HepG2 (cell line): ENCODE data around the gene MYADML2. TPM values are rescaled to one million over a fixed set of nuclear protein-coding genes. Genes with fewer than 3 reads are reported as not detected.

ENCODE experiments used
- ATAC-seq: fragments of 200-7000 bp; cut with Tn5 transposase; 3 replicates; pipeline ENCODE4 v1.9.1; 2020; ENCODE audit warnings: mild to moderate bottlenecking, moderate library complexity
- BruUV-seq: library from RNA; stranded (reverse); fragments of 400-500 nt; replicated peaks from 2 replicates; lab custom pipeline; 2021; lab: Mats Ljungman, UMichigan
- CTCF ChIA-PET: fragments of 300-600 bp; formaldehyde crosslinking; extraction: SDS; loops from one replicate; lab custom pipeline; 2021; ENCODE audit warnings: low total read pairs, inconsistent platforms, low intra/inter-chr PET ratio; lab: Yijun Ruan, JAX
- POLR2A ChIA-PET: fragments of 350-600 bp; sonication (Branson Sonifier 250); formaldehyde crosslinking; loops from one replicate; lab custom pipeline; 2020; ENCODE audit warnings: antibody characterized with exemption, inconsistent platforms; lab: Yijun Ruan, JAX
- DNase-seq: peaks from one replicate; pipeline ENCODE4 v3.0.0-alpha.2; 2015; ENCODE audit warnings: low spot score
- FAIRE-seq: peaks from 3 replicates; lab custom pipeline; 2011; peaks lifted over from hg19 to GRCh38; lab: Jason Lieb, UNC
- H2AFZ ChIP-seq: one replicate; pipeline ENCODE4 v1.6.1; 2011; ENCODE audit warnings: low read length, inconsistent platforms
- H3K27ac ChIP-seq: fragments of 300-600 bp; 3 replicates; pipeline ENCODE4 v1.8.0; 2011; ENCODE audit warnings: mixed run types, mild to moderate bottlenecking, mixed read lengths, low read length, inconsistent platforms; ENCODE audit not compliant: insufficient read depth; ENCODE audit errors: extremely low read length
- H3K27me3 ChIP-seq, 2 experiments: fragments of 200-600 bp in 1 of 2; 2 replicates in 1 of 2; 3 replicates in 1 of 2; pipeline versions ENCODE4 v1.6.0 to v1.8.0; 2011; ENCODE audit warnings: low read length in 2 of 2, mild to moderate bottlenecking in 2 of 2, moderate library complexity in 2 of 2, inconsistent platforms in 1 of 2; ENCODE audit not compliant: insufficient read depth in 2 of 2, control insufficient read depth in 1 of 2
- H3K36me3 ChIP-seq, 2 experiments: fragments of 200-600 bp in 1 of 2; replicated peaks in 1 of 2; 2 replicates in 1 of 2; 3 replicates in 1 of 2; pipeline versions ENCODE4 v1.5.1 to v1.8.0; 2011; ENCODE audit warnings: low read length in 2 of 2, inconsistent platforms in 1 of 2; ENCODE audit not compliant: insufficient read depth in 2 of 2, control insufficient read depth in 1 of 2
- H3K4me1 ChIP-seq: 2 replicates; pipeline ENCODE4 v1.5.1; 2012; ENCODE audit warnings: low read length, inconsistent platforms; ENCODE audit not compliant: insufficient read depth
- H3K4me2 ChIP-seq: 2 replicates; pipeline ENCODE4 v1.6.0; 2011; ENCODE audit warnings: low read depth, low read length, inconsistent platforms
- H3K4me3 ChIP-seq, 3 experiments: fragments of 200-600 bp in 1 of 3; sonication (generic), shearing (Covaris generic) in 1 of 3; replicated peaks in 1 of 3; 2 replicates each; pipeline ENCODE4 v1.5.1; 2011 to 2016; ENCODE audit warnings: low read length in 3 of 3, inconsistent platforms in 2 of 3, low read depth in 2 of 3, mild to moderate bottlenecking in 2 of 3, control low read depth in 1 of 3, mixed read lengths in 1 of 3; ENCODE audit not compliant: insufficient read depth in 1 of 3
- H3K79me2 ChIP-seq: one replicate; pipeline ENCODE4 v1.6.1; 2011; ENCODE audit warnings: low read length, inconsistent platforms; ENCODE audit not compliant: insufficient read depth
- H3K9ac ChIP-seq: 2 replicates; pipeline ENCODE4 v1.6.0; 2011; ENCODE audit warnings: mild to moderate bottlenecking, low read depth, low read length, inconsistent platforms; ENCODE audit not compliant: insufficient read depth
- H3K9me3 ChIP-seq: 2 replicates; pipeline ENCODE4 v1.5.1; 2012; ENCODE audit warnings: mild to moderate bottlenecking, low read length
- H4K20me1 ChIP-seq: 2 replicates; pipeline ENCODE4 v1.6.0; 2011; ENCODE audit warnings: inconsistent platforms, mild to moderate bottlenecking, low read length, moderate library complexity; ENCODE audit not compliant: insufficient read depth
- ATF5 ChIP-seq: sonication (generic); formaldehyde crosslinking; IDR thresholded peaks from 2 replicates; pipeline ENCODE4 v1.4.0; 2020; ENCODE audit warnings: mild to moderate bottlenecking, low read depth, missing genetic modification reagents
- GABPB1 ChIP-seq: IDR thresholded peaks from 2 replicates; pipeline ENCODE4 v1.6.1; 2016; ENCODE audit warnings: mild to moderate bottlenecking, missing genetic modification reagents, moderate library complexity, missing compliant biosample characterization
- KDM5A ChIP-seq: fragments of 200-600 bp; sonication (generic); IDR thresholded peaks from 2 replicates; pipeline ENCODE4 v1.7.0; 2018; ENCODE audit warnings: antibody characterized with exemption, mild to moderate bottlenecking, low read length, borderline replicate concordance
- MTERF4 ChIP-seq: sonication (generic); formaldehyde crosslinking; IDR thresholded peaks from 2 replicates; pipeline ENCODE4 v1.8.0; 2023; ENCODE audit warnings: mild to moderate bottlenecking, missing genetic modification reagents
- PHF20 ChIP-seq: sonication (generic); formaldehyde crosslinking; IDR thresholded peaks from 2 replicates; pipeline ENCODE4 v1.5.0; 2020; ENCODE audit warnings: mild to moderate bottlenecking, missing genetic modification reagents
- RELA ChIP-seq: sonication (generic); formaldehyde crosslinking; IDR thresholded peaks from 2 replicates; pipeline ENCODE4 v1.4.0; 2020; ENCODE audit warnings: missing genetic modification reagents
- ZBTB10 ChIP-seq: sonication (generic); formaldehyde crosslinking; IDR thresholded peaks from 2 replicates; pipeline ENCODE4 v1.4.0; 2020; ENCODE audit warnings: missing genetic modification reagents, borderline replicate concordance
- ZNF329 ChIP-seq: sonication (generic); formaldehyde crosslinking; IDR thresholded peaks from 2 replicates; pipeline ENCODE4 v1.9.0; 2021; ENCODE audit warnings: low read depth, mild to moderate bottlenecking, missing genetic modification reagents
- ZNF34 ChIP-seq: sonication (generic); formaldehyde crosslinking; IDR thresholded peaks from 2 replicates; pipeline ENCODE4 v1.4.0; 2020; ENCODE audit warnings: mild to moderate bottlenecking, missing genetic modification reagents, borderline replicate concordance
- ZNF367 ChIP-seq: sonication (generic); formaldehyde crosslinking; IDR thresholded peaks from 2 replicates; pipeline ENCODE4 v1.4.0; 2020; ENCODE audit warnings: missing genetic modification reagents, borderline replicate concordance
- ZNF432 ChIP-seq: sonication (generic); formaldehyde crosslinking; IDR thresholded peaks from 2 replicates; pipeline ENCODE4 v1.5.0; 2020; ENCODE audit warnings: missing genetic modification reagents, mild to moderate bottlenecking, borderline replicate concordance
- ZNF460 ChIP-seq: sonication (generic); formaldehyde crosslinking; IDR thresholded peaks from 2 replicates; pipeline ENCODE4 v1.5.1; 2020; ENCODE audit warnings: missing genetic modification reagents, mild to moderate bottlenecking, borderline replicate concordance
- ZNF616 ChIP-seq: sonication (generic); formaldehyde crosslinking; IDR thresholded peaks from 2 replicates; pipeline ENCODE4 v1.5.0; 2020; ENCODE audit warnings: low read depth, mild to moderate bottlenecking, missing genetic modification reagents
- ZNF644 ChIP-seq: IDR thresholded peaks from 2 replicates; pipeline ENCODE4 v1.6.1; 2016; ENCODE audit warnings: low read depth
- ZSCAN25 ChIP-seq: sonication (generic); formaldehyde crosslinking; IDR thresholded peaks from 2 replicates; pipeline ENCODE4 v1.8.0; 2022; ENCODE audit warnings: mild to moderate bottlenecking, missing genetic modification reagents
- ZXDC ChIP-seq: sonication (generic); formaldehyde crosslinking; IDR thresholded peaks from 2 replicates; pipeline ENCODE4 v1.5.0; 2020; ENCODE audit warnings: mild to moderate bottlenecking, missing genetic modification reagents
- WGBS: methylation state at CpG from one replicate; pipeline ENCODE4 v1.1.6; 2017; ENCODE audit warnings: low lambda C conversion rate; 5-methylcytosine and 5-hydroxymethylcytosine counted together
- in situ Hi-C: cut with HindIII; loops from 2 replicates; pipeline ENCODE4 v1.10.0; 2017; ENCODE audit warnings: low pct_unique_long_range_greater_than_20kb; ENCODE audit not compliant: extremely low pct_ligation_motif_present
- intact Hi-C: fragments of 100-400 bp; cut with micrococcal nuclease; formaldehyde crosslinking; loops from one replicate; pipeline ENCODE4 v1.10.0; 2022; ENCODE audit not compliant: unreplicated experiment
- polyA plus RNA-seq, 8 experiments: library from polyadenylated mRNA; depleted of rRNA in 3 of 8; stranded (reverse) in 7 of 8; unstranded in 1 of 8; fragments of >200 nt; fragmentation: Illumina TruSeq in 4 of 8; extraction: Trizol in 4 of 8; gene quantifications; 2 replicates each; pipeline versions ENCODE4 v1.2.1 to v1.2.3, GENCODE V29; 2011 to 2016; ENCODE audit warnings: low read depth in 4 of 8, missing spikeins in 1 of 8, mixed read lengths in 1 of 8; ENCODE audit not compliant: insufficient read depth in 1 of 8
- total RNA-seq, 5 experiments: library from RNA; depleted of rRNA; stranded (reverse); fragments of >200 nt; fragmentation: Illumina TruSeq; extraction: Trizol; gene quantifications; 2 replicates each; pipeline ENCODE4 v1.2.3, GENCODE V29; 2016; ENCODE audit warnings: low read depth in 1 of 5
- TF ChIP-seq, protein P1 (sequence below): sonication (generic); formaldehyde crosslinking; IDR thresholded peaks from 2 replicates; pipeline ENCODE4 v1.5.0; 2020; ENCODE audit warnings: missing genetic modification reagents, mild to moderate bottlenecking, borderline replicate concordance

The MYADML2 gene
- total and polyA plus RNA-seq, 2 of the 13 experiments (the other 11 are each of a cell fraction or from before 2014, with no cell fraction given) = not detected

DNA sequence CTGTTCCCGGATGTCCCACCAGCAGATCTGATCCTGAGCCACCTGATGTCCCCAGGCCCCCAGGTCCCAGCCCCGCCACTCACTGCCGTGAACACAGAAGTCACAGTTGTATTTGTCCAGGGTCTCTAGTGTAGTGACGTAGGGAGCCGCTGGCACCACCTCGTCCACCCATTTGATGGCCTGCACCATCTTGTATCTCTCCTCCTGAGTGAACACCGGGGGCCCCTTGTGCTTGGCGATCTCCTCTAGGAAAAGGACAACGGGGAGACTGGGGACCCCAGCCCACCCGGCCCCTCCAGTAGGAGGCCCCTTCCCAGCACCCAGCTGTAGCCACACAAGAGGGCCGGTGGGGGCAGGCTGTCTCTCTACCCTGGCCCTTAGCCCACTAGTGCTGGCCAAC is 38.2 kb downstream of the MYADML2 start:
- CTCF ChIA-PET = no interaction called here
- in situ Hi-C loops = no loop called here
- TF ChIP-seq ZNF432 (no peak), ZBTB10 (no peak), ZNF644 (no peak), MTERF4 (CRISPR knock-in tag) (no peak), ZNF34 (CRISPR knock-in tag) (no peak), ZNF329 (no peak), ZNF367 (CRISPR knock-in tag) (no peak), ATF5 (CRISPR knock-in tag) (no peak), RELA (no peak), PHF20 (0 out of 2 replicates have a peak, but pooled peaks have one; percentile 24), KDM5A (no peak), ZNF460 (CRISPR knock-in tag) (no peak), ZXDC (CRISPR knock-in tag) (no peak), ZNF616 (CRISPR knock-in tag) (no peak), GABPB1 (CRISPR knock-in tag) (0 out of 2 replicates have a peak, but pooled peaks have one; percentile 6), ZSCAN25 (CRISPR knock-in tag) (no peak)
- TF ChIP-seq, protein P1, sequence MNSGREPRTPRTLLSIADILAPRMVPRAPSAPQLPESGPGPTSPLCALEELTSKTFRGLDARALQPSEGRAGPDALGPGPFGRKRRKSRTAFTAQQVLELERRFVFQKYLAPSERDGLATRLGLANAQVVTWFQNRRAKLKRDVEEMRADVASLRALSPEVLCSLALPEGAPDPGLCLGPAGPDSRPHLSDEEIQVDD (CRISPR knock-in tag) = no peak

More for the DNA sequence above, 38.2 kb downstream of the MYADML2 start:
- no peak for FAIRE-seq
- Histone ChIP-seq H3K4me3 (peak overlapping the region in 1 of 3 experiments; percentile 99; a peak in 1 of 6 replicates), H3K27ac (peak overlapping the region; percentile 99), H3K36me3 (peaks cover 53 to 76% of the 10 kb centered on the region in 2 experiments), H4K20me1 (peaks cover 14% of the 10 kb centered on the region; the same call in 1 of the 2 replicates), H3K79me2 (peaks cover 33% of the 10 kb centered on the region), H3K4me1 (peaks cover 38% of the 10 kb centered on the region), H3K4me2 (peak overlapping the region; percentile 99), H2AFZ (no peak overlapping the region), H3K27me3 (no peaks in the 10 kb centered on the region; a peak in 1 of 5 replicates), H3K9me3 (no peaks in the 10 kb centered on the region), H3K9ac (peak overlapping the region; percentile 99; the same call in 1 of the 2 replicates)
- ATAC-seq = no peak
- DNase-seq = no peak
- intact Hi-C loops = no loop called here
- no TSS peak for BruUV-seq
- WGBS = 94% methylated on average over 11 of the region's 11 CpGs
- POLR2A ChIA-PET = interaction anchor here (1.4 to 3.5 kb wide), 5 partner anchors 8 to 129 kb away, joined by 3 to 52 read pairs (median 8); partner anchors contain the start of genes ALYREF, ANAPC11, DCXR and MAFG
